Effector memory CD4-positive, alpha-beta T cell (primary cell): ENCODE measurements around the gene CERS6.

ENCODE experiments used
- DNase-seq, 3 donors: peaks; one replicate each; pipeline ENCODE4 v3.0.0-alpha.2; 2020
- H3K27ac ChIP-seq: 2 replicates; pipeline ENCODE4 v1.7.0; 2013; ENCODE audit warnings: mild to moderate bottlenecking, low read length, moderate library complexity; ENCODE audit not compliant: insufficient read depth, poor library complexity, severe bottlenecking
- H3K27me3 ChIP-seq: replicated peaks from 2 replicates; pipeline ENCODE4 v1.7.0; 2013; ENCODE audit warnings: mild to moderate bottlenecking, low read length; ENCODE audit not compliant: insufficient read depth, control insufficient read depth, poor library complexity, severe bottlenecking
- H3K36me3 ChIP-seq: 2 replicates; pipeline ENCODE4 v1.7.0; 2013; ENCODE audit warnings: mild to moderate bottlenecking, low read length, moderate library complexity; ENCODE audit not compliant: control insufficient read depth, insufficient read depth
- H3K4me1 ChIP-seq: 2 replicates; pipeline ENCODE4 v1.7.0; 2013; ENCODE audit warnings: low read length, mild to moderate bottlenecking; ENCODE audit not compliant: control insufficient read depth, insufficient read depth, poor library complexity, severe bottlenecking
- H3K4me3 ChIP-seq: 2 replicates; pipeline ENCODE4 v1.7.0; 2013; ENCODE audit warnings: low read length, low read depth, mild to moderate bottlenecking; ENCODE audit not compliant: insufficient read depth, poor library complexity, severe bottlenecking
- H3K9me3 ChIP-seq: 2 replicates; pipeline ENCODE4 v1.7.0; 2013; ENCODE audit warnings: mild to moderate bottlenecking, low read length, moderate library complexity; ENCODE audit not compliant: control insufficient read depth

CERS6 gene

DNA sequence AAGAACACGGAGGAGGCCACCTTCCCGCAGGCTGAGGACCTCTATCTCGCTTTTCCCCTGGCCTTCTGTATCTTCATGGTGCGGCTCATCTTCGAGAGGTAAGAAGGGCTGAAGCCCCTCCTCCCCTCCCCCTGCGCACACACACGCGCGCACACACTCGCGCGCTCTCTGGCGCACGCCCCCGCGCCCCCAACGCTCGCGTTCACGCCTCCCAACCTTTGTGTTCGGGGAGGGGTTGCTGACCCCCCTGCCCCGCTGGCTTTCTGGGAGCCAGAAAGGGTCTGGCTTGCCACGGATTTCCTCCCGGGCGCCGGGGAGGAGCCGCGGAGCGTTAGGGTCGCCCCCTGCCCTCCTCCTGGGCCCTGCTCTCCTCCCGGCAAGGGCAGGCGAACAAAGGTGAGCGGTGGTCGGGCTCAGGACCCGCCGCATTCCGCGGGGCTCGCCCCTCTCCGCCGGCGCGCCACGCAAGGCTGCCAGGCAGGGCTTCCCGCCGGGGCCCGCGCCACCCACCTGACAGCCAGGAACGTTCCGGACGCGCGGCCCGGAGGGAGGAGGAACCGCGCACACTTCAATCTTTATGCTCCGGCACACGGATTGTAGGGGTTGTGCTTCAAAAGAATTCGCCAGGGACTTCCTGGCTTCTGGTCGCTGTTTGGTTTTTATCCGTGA, 583 bp downstream of the CERS6 start:
- Histone ChIP-seq H3K4me1 (no peaks in the 10 kb centered on the region), H3K27ac (no peak overlapping the region)
- DNase-seq = no peak

DNA sequence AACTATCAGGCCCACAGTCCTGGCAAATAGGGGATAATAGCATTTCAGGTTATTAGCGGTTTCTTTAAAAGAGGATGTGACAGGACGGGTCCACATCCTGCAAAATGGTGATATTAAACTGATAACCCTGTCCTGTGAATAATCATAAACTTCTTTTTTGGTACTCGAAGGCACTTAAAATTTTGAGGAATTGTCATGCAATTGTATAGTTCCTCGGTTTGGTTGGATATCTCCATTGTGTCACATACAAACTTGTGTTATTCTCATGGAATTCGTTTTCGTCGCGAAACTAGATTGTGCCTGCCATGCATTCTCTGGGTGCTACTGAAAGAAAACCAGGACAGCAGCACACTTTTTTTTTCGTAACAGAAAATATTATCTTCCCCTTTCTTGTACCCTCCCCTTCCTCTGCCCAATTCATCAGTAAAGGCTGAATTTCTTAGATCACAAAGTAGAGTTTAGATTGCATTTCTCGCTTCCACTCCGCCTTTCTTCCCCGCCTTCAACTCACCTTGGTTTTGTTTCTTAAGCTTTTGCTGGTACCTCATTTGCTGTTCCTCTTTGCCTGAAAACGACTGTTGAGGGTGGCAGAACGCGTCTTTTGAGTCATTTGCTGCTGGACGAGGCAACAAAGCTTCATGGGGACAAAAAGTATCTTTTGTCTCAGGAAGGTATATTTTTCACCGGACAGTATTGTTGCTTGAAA, 1.3 kb downstream of the CERS6 start:
- Histone ChIP-seq H3K27me3 (no peaks in the 10 kb centered on the region), H3K27ac (no peak overlapping the region), H3K9me3 (no peaks in the 10 kb centered on the region), H3K36me3 (no peaks in the 10 kb centered on the region), H3K4me1 (no peaks in the 10 kb centered on the region), H3K4me3 (peak overlapping the region; percentile 86)
- DNase-seq = no peak

More for the DNA sequence above, 583 bp downstream of the CERS6 start:
- Histone ChIP-seq H3K27me3 (no peaks in the 10 kb centered on the region), H3K9me3 (no peaks in the 10 kb centered on the region), H3K36me3 (no peaks in the 10 kb centered on the region), H3K4me3 (peak overlapping the region; percentile 86)

DNA sequence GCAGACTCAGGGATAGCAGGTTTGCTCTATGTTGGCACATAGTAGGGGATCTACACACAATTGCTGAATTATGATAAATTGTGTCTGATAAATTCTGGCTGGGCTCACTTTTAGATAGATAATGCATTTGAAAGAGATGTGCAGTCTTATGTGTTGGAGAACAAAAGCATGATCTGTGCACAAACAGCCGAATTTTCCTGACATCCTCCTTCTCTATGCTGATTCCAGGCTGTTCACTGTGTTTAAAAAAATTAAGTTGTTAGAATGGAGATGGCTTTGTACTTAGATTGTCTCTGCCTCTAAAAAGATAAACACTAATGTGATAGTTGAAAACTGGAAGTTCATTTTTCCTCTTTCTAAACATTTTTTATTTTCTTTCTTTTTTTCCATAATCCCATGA, 2.1 kb downstream of the CERS6 start:
- no peak overlapping the region for H3K27ac ChIP-seq
- no peak for DNase-seq
- H3K9me3 ChIP-seq = no peaks in the 10 kb centered on the region
- no peaks in the 10 kb centered on the region for H3K4me1 ChIP-seq
- no peaks in the 10 kb centered on the region for H3K36me3 ChIP-seq
- no peak overlapping the region for H3K4me3 ChIP-seq
- no peaks in the 10 kb centered on the region for H3K27me3 ChIP-seq

DNA sequence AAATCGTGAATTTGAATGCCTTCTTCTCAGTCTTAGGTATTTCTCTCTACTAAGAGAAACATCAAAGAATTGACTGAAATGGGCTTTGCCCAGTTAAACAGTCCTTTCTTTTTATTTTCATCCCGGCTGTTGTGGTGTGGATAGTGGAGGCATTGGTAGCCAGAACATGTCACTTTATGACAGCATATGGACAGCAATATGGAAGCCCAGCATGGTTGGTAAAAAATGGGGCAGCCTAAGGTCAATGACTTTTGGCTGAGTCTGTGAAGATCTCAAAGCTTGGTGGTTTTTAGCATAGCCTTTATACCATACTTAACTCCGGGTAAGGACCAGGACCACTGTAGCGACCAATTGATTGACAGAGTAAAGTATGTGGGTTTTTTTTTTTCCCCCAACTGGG, 3.2 kb downstream of the CERS6 start:
- no peaks in the 10 kb centered on the region for H3K4me1 ChIP-seq
- no peak overlapping the region for H3K4me3 ChIP-seq
- DNase-seq = no peak
- no peak overlapping the region for H3K27ac ChIP-seq
- H3K36me3 ChIP-seq = no peaks in the 10 kb centered on the region
- H3K9me3 ChIP-seq = no peaks in the 10 kb centered on the region
- H3K27me3 ChIP-seq = no peaks in the 10 kb centered on the region

DNA sequence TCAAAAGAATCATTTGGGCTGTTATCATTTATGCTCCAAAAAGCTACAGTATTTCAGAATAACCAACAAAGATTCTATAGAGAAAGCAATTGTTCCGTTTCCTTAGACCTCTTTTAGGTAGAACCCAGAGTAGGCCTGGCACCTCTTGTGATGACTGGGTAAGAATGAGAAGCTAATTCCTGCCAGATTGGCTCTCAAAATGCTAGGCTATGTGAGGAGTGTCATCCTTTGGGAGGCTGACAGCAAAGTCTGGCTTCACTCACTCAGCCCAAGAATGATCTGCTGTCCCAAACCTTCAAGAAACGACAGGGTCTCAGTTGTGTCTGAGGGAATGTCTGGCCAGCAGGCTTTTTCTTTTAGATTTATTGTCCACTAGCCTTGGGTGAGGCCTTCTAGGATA, 4.5 kb downstream of the CERS6 start:
- Histone ChIP-seq H3K4me3 (no peak overlapping the region), H3K4me1 (no peaks in the 10 kb centered on the region), H3K27ac (no peak overlapping the region), H3K9me3 (no peaks in the 10 kb centered on the region), H3K27me3 (no peaks in the 10 kb centered on the region), H3K36me3 (no peaks in the 10 kb centered on the region)
- no peak for DNase-seq

DNA sequence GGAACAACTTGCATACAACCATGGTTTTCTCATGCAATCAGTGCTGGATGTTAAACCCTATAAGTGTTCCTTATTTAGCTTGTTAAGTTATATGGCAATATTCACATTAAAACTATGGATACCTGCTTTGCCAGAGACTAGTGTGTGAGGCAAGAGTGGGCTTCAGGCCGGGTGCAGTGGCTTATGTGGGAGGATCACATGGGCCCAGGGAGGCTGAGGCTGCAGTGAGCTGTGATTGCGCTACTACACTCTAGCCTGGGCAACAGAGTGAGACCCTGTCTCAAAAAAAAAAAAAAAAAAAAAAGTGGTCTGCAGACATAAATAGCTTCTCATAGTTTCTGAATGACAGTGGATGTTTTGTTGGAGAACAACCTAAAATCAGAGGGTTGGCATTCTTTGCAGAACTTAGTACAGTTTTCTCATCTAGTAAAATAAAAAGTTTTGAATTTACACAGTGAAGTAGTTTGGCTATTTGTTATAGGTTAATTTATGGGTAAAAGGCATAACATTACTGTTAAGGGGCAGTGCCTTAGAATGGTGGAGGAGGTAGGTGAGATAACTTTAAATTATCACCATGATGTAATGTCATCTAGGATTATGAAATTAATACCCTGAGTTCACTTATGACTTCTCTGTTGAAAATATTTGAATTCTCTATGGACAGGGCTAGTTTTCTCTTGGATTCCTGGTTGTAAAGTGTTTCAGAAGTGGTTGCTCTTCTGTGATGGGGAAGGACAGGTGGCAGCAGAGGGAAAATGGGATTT, 5.3 kb downstream of the CERS6 start:
- DNase-seq = no peak
- Histone ChIP-seq H3K4me1 (peaks cover 3% of the 10 kb centered on the region), H3K27me3 (no peaks in the 10 kb centered on the region), H3K9me3 (no peaks in the 10 kb centered on the region), H3K4me3 (no peak overlapping the region), H3K36me3 (no peaks in the 10 kb centered on the region), H3K27ac (no peak overlapping the region)

DNA sequence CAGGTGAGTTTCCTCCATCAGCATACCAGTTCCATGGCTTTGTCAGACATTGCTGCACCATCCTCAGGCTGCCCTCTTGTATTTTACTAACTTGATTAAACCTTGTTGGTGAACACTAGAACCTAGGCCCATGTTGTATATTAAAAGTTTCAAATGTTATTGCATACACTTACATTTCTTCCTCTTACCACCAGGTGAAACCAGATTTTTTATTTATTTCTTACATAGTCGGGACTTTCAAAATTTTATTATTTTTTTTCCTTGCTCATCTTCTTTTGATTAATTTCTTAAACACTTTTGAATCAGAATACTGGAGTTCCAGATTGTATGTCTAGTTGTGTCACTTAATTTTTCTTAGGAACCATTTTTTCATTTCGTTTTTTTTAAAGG, 5.9 kb downstream of the CERS6 start:
- no peaks in the 10 kb centered on the region for H3K27me3 ChIP-seq
- DNase-seq = no peak
- no peaks in the 10 kb centered on the region for H3K36me3 ChIP-seq
- peaks cover 9% of the 10 kb centered on the region for H3K4me1 ChIP-seq
- H3K27ac ChIP-seq = no peak overlapping the region
- H3K4me3 ChIP-seq = no peak overlapping the region
- H3K9me3 ChIP-seq = no peaks in the 10 kb centered on the region

DNA sequence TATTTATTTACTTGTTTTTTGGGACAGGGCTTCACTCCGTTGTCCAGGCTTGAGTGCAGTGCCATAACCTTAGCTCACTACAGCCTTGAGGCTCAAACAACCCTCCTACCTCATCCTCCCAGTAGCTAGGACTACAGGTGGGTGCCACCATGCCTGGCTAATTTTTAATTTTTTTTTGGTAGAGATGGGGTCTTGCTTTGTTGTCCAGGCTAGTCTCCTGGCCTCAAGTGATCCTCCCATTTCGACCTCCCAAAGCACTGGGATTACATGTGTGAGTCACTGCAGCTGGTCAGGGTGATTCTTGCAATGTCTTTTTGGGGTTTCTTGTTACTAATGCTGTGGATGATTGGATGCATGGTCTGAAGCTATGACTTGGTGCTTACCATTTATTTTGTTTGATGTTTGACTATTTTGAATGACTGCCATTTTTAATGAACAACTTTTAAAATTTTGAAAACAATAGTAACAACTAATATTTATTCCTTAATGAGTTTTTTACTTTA, 6.5 kb downstream of the CERS6 start:
- peaks cover 11% of the 10 kb centered on the region for H3K4me1 ChIP-seq
- H3K9me3 ChIP-seq = no peaks in the 10 kb centered on the region
- H3K36me3 ChIP-seq = no peaks in the 10 kb centered on the region
- no peak for DNase-seq
- H3K27me3 ChIP-seq = no peaks in the 10 kb centered on the region
- H3K27ac ChIP-seq = no peak overlapping the region
- H3K4me3 ChIP-seq = no peak overlapping the region

DNA sequence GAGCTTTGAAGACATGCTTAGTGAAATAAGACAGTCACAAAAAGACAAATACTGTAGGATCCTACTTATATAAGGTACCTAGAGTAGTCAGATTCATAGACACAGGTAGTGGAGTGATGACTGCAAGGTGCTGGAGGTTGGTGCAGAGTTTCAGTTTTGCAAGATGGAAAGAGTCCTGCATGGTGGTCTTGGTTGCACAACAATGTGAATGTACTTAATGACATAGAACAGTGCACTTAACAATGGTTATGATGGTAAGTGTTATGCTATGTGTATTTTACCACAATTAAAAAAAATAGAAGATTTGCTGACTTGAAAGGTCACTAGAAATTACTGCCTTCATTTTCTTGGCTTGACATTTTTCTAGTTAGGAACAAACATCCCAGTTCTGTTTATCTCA, 9.5 kb downstream of the CERS6 start:
- Histone ChIP-seq H3K27ac (no peak overlapping the region), H3K4me1 (peaks cover 11% of the 10 kb centered on the region), H3K36me3 (no peaks in the 10 kb centered on the region), H3K4me3 (no peak overlapping the region), H3K9me3 (no peaks in the 10 kb centered on the region), H3K27me3 (no peaks in the 10 kb centered on the region)
- no peak for DNase-seq
